IMR-90 (cell line): ENCODE results near the gene SLC25A21. TPM values are rescaled to one million over a fixed set of nuclear protein-coding genes. Genes with fewer than 3 reads are reported as not detected.

Source experiments
- ATAC-seq: fragments of 200-7000 bp; cut with Tn5 transposase; 2 replicates; pipeline ENCODE4 v1.9.1; 2020; ENCODE audit warnings: low read depth, mild to moderate bottlenecking, moderate library complexity
- BruUV-seq: library from RNA; stranded (reverse); fragments of 400-500 nt; replicated peaks from 2 replicates; lab custom pipeline; 2021; lab: Mats Ljungman, UMichigan
- CTCF ChIA-PET: fragments of 300-600 bp; formaldehyde crosslinking; extraction: SDS; loops from one replicate; lab custom pipeline; 2021; ENCODE audit warnings: antibody characterized with exemption; lab: Yijun Ruan, JAX
- POLR2A ChIA-PET: fragments of 300-600 bp; sonication (Branson Sonifier 250); formaldehyde crosslinking; loops from one replicate; lab custom pipeline; 2022; ENCODE audit warnings: antibody characterized with exemption; ENCODE audit not compliant: unreplicated experiment; lab: Charles Lee
- DNase-seq: peaks from one replicate; pipeline ENCODE4 v3.0.0; 2013
- H2AFZ ChIP-seq: replicated peaks from 2 replicates; pipeline ENCODE3; 2013; ENCODE audit warnings: low read length, mild to moderate bottlenecking; ENCODE audit not compliant: poor library complexity
- H2AK5ac ChIP-seq: 2 replicates; pipeline ENCODE4 v1.6.1; 2013; ENCODE audit warnings: low read depth, low read length, inconsistent platforms
- H2AK9ac ChIP-seq: replicated peaks from 2 replicates; pipeline ENCODE3; 2013; ENCODE audit warnings: mild to moderate bottlenecking, low read depth, low read length, moderate library complexity; ENCODE audit not compliant: poor library complexity
- H2BK120ac ChIP-seq: 2 replicates; pipeline ENCODE4 v1.6.1; 2013; ENCODE audit warnings: low read depth, low read length, inconsistent platforms
- H2BK15ac ChIP-seq: 3 replicates; pipeline ENCODE4 v1.6.1; 2013; ENCODE audit warnings: low read depth, low read length, inconsistent platforms
- H2BK20ac ChIP-seq: 2 replicates; pipeline ENCODE4 v1.6.1; 2013; ENCODE audit warnings: low read depth, mild to moderate bottlenecking, inconsistent platforms, low read length, moderate library complexity
- H2BK5ac ChIP-seq: 2 replicates; pipeline ENCODE4 v1.6.1; 2013; ENCODE audit warnings: mild to moderate bottlenecking, low read depth, low read length, inconsistent platforms; ENCODE audit not compliant: poor library complexity, severe bottlenecking
- H3K14ac ChIP-seq: replicated peaks from 2 replicates; pipeline ENCODE4 v1.6.1; 2013; ENCODE audit warnings: low read depth, low read length, inconsistent platforms
- H3K18ac ChIP-seq: 2 replicates; pipeline ENCODE4 v1.6.1; 2013; ENCODE audit warnings: low read depth, low read length, control low read depth
- H3K23ac ChIP-seq: 2 replicates; pipeline ENCODE4 v1.6.1; 2013; ENCODE audit warnings: low read depth, low read length, inconsistent platforms
- H3K27ac ChIP-seq: 2 replicates; pipeline ENCODE4 v1.5.1; 2013; ENCODE audit warnings: mild to moderate bottlenecking, control low read depth, low read length; ENCODE audit not compliant: insufficient read depth
- H3K27me3 ChIP-seq: 2 replicates; pipeline ENCODE4 v1.6.1; 2013; ENCODE audit warnings: low read length; ENCODE audit not compliant: control insufficient read depth, insufficient read depth
- H3K36me3 ChIP-seq: 2 replicates; pipeline ENCODE4 v1.6.1; 2013; ENCODE audit warnings: low read length, mixed read lengths; ENCODE audit not compliant: control insufficient read depth, insufficient read depth
- H3K4ac ChIP-seq: 2 replicates; pipeline ENCODE4 v1.6.1; 2013; ENCODE audit warnings: low read depth, low read length, inconsistent platforms
- H3K4me1 ChIP-seq: 2 replicates; pipeline ENCODE4 v1.6.1; 2013; ENCODE audit warnings: low read length, mixed read lengths; ENCODE audit not compliant: control insufficient read depth, insufficient read depth
- H3K4me2 ChIP-seq: 2 replicates; pipeline ENCODE4 v1.6.1; 2013; ENCODE audit warnings: low read depth, mild to moderate bottlenecking, control low read depth, low read length, moderate library complexity
- H3K4me3 ChIP-seq: 2 replicates; pipeline ENCODE4 v1.5.1; 2013; ENCODE audit warnings: low read depth, mild to moderate bottlenecking, control low read depth, low read length, moderate library complexity; ENCODE audit not compliant: insufficient read depth
- H3K56ac ChIP-seq: 2 replicates; pipeline ENCODE4 v1.6.1; 2013; ENCODE audit warnings: low read length, inconsistent platforms; ENCODE audit not compliant: insufficient read depth; ENCODE audit errors: extremely low read depth
- H3K79me1 ChIP-seq, 2 experiments: 2 replicates each; pipeline ENCODE4 v1.6.1; 2013; ENCODE audit warnings: low read length in 2 of 2, inconsistent platforms in 1 of 2, low read depth in 1 of 2
- H3K9ac ChIP-seq: 2 replicates; pipeline ENCODE4 v1.6.1; 2013; ENCODE audit warnings: low read depth, low read length, control low read depth
- H3K9me1 ChIP-seq: 2 replicates; pipeline ENCODE4 v1.6.1; 2013; ENCODE audit warnings: low read length, inconsistent platforms; ENCODE audit not compliant: insufficient read depth
- H3K9me3 ChIP-seq: 2 replicates; pipeline ENCODE4 v1.6.1; 2013; ENCODE audit warnings: low read length; ENCODE audit not compliant: control insufficient read depth, insufficient read depth
- H4K20me1 ChIP-seq: 2 replicates; pipeline ENCODE4 v1.6.1; 2013; ENCODE audit warnings: low read length, inconsistent platforms; ENCODE audit not compliant: insufficient read depth
- H4K5ac ChIP-seq: 2 replicates; pipeline ENCODE4 v1.6.1; 2013; ENCODE audit warnings: mild to moderate bottlenecking, low read depth, low read length, control low read depth
- H4K8ac ChIP-seq, 2 experiments: 2 replicates each; pipeline ENCODE4 v1.6.1; 2013; ENCODE audit warnings: low read depth in 2 of 2, low read length in 2 of 2, control low read depth in 1 of 2, inconsistent platforms in 1 of 2
- H4K91ac ChIP-seq: 2 replicates; pipeline ENCODE4 v1.6.1; 2013; ENCODE audit warnings: low read depth, low read length, inconsistent platforms; ENCODE audit not compliant: insufficient read depth
- CEBPB ChIP-seq: IDR thresholded peaks from 2 replicates; pipeline ENCODE4 v1.6.1; 2012; ENCODE audit warnings: low read depth, low read length, improper control_type of control experiment
- CHD1 ChIP-seq: IDR thresholded peaks from 2 replicates; pipeline ENCODE4 v1.6.1; 2012; ENCODE audit warnings: low read depth, low read length, improper control_type of control experiment
- MAZ ChIP-seq: IDR thresholded peaks from 2 replicates; pipeline ENCODE4 v1.6.1; 2012; ENCODE audit warnings: low read depth, mild to moderate bottlenecking, low read length, improper control_type of control experiment, moderate library complexity, borderline replicate concordance
- MXI1 ChIP-seq: IDR thresholded peaks from 2 replicates; pipeline ENCODE4 v1.6.1; 2012; ENCODE audit warnings: low read depth, mild to moderate bottlenecking, low read length, moderate library complexity, borderline replicate concordance
- POLR2A ChIP-seq: IDR thresholded peaks from 2 replicates; pipeline ENCODE4 v1.6.1; 2012; ENCODE audit warnings: mild to moderate bottlenecking, low read depth, low read length
- RCOR1 ChIP-seq: IDR thresholded peaks from 2 replicates; pipeline ENCODE4 v1.6.1; 2012; ENCODE audit warnings: mild to moderate bottlenecking, low read length, improper control_type of control experiment; ENCODE audit not compliant: insufficient replicate concordance
- SMC3 ChIP-seq: fragments of 150-350 bp; IDR thresholded peaks from 2 replicates; pipeline ENCODE4 v1.6.1; 2016; ENCODE audit warnings: low read depth, mild to moderate bottlenecking, antibody characterized with exemption, low read length, moderate library complexity
- WGBS, 2 experiments: methylation state at CpG; one replicate each; pipeline versions ENCODE4 v1.1.5 to v1.1.7; 2013; ENCODE audit warnings: missing lambda C conversion rate in 2 of 2; ENCODE audit not compliant: insufficient read length in 1 of 2; ENCODE audit errors: extremely low coverage in 2 of 2; 5-methylcytosine and 5-hydroxymethylcytosine counted together
- dilution Hi-C: fragments of 300-500 bp; cut with HindIII; formaldehyde crosslinking; loops from one replicate; pipeline ENCODE4 v1.14.3; 2018; ENCODE audit warnings: low sequenced_read_pairs; ENCODE audit not compliant: unreplicated experiment
- in situ Hi-C: fragments of 300-500 bp; cut with MboI; formaldehyde crosslinking; loops from 3 replicates; pipeline ENCODE4 v1.14.3; 2019; ENCODE audit warnings: low sequenced_read_pairs, inconsistent platforms, mixed read lengths
- intact Hi-C: fragments of 100-400 bp; cut with micrococcal nuclease; formaldehyde crosslinking; loops from 2 replicates; pipeline ENCODE4 v1.10.0; 2022
- polyA plus RNA-seq, 3 experiments: library from polyadenylated mRNA; depleted of rRNA; stranded (reverse); fragments of >200 nt; gene quantifications; 2 replicates each; pipeline ENCODE4 v1.2.3, GENCODE V29; 2012; ENCODE audit warnings: low replicate concordance in 1 of 3
- total RNA-seq: library from RNA; depleted of rRNA; stranded (reverse); fragments of >200 nt; gene quantifications from 2 replicates; pipeline ENCODE4 v1.2.3, GENCODE V29; 2012
- TF ChIP-seq, protein P1 (sequence below): conservative IDR thresholded peaks from 2 replicates; pipeline ENCODE4 v1.5.1; 2012; ENCODE audit warnings: mild to moderate bottlenecking, low read depth, low read length, improper control_type of control experiment
- TF ChIP-seq, protein P2 (sequence below): fragments of 150-350 bp; IDR thresholded peaks from 2 replicates; pipeline ENCODE4 v1.6.1; 2017; ENCODE audit warnings: mild to moderate bottlenecking, antibody characterized with exemption, low read length, low read depth
- TF ChIP-seq, protein P3 (sequence below): fragments of 150-350 bp; IDR thresholded peaks from 2 replicates; pipeline ENCODE4 v1.6.1; 2016; ENCODE audit warnings: low read depth, mild to moderate bottlenecking, low read length, moderate library complexity, borderline replicate concordance

The SLC25A21 gene
- total and polyA plus RNA-seq, 2 of the 4 experiments (the other 2 are of a cell fraction), result 0.62 to 0.90 TPM

DNA sequence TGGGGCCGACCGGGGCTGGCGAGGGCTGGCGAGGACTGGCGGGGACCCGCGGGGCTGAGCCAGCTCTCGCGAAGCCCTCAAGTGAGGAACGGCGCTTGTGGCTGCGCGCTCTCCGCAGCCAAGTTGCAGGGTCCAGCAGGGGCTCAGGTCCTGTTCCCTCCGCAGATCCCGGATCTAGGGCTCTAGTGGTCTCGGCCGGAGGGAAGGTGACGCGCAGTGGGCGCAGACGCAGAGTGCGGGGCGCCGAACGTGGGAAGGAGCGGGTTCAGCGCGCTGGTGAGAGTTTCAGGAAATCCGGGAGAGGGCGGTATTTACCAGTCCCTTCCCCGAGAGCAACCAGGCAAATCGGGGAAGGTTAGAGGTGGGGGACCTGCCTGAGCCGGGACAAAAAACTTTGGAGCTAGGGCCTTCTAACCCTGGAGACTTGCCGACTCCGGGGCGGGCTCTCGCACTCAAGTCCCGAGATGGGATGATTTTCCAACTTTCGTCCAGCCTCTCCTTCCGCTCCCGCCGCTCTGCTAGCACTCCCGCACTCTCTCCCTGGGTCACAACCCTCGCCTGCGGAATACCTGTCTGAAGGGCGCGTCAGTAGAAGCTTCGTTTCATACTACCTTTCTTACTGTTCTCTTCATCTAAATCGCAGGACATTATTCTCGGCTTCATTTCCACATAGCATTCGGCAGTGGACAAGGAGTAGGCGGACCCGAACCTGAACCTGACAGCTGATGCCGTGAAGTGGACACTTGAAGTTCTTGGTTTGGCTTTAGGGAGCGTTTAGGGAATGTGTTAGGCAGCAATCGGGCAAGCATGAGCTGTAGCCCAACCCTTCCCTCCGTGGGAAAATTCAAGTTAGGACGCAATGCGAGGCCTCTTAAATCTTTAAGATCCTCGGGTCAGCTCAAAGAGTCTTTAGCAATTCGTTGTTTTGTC is 524.3 kb downstream of the SLC25A21 start (continued):
- TF ChIP-seq MXI1, result no peak

DNA sequence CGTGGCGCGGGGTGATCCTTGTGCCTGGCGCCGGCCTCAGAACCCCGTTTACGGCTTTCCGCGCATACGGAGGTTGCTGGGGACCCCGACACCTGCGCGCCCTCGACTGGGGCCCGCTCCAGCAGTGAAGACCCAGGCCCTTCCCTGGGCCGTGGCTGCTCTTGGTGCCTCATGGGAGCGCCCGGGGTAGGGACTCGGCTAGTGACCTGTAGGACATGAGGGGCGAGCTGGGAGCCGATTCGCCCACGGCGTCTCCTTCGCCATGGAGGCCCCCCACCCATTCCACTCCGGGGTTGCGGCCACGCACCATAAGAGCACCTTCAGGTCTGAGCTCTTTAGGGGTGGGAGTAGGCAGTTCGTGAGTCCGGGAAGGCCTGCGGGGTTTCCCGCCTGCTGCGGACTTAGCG is 525.0 kb downstream of the SLC25A21 start:
- H3K27ac ChIP-seq, result no peak overlapping the region
- H3K36me3 ChIP-seq, result no peaks in the 10 kb centered on the region
- no peaks in the 10 kb centered on the region for H4K20me1 ChIP-seq
- H3K4me1 ChIP-seq, result 0 out of 2 replicates have a peak, but pooled peaks cover 4% of the 10 kb centered on the region
- in situ Hi-C loops (no loop called here), intact Hi-C loops (no loop called here), dilution Hi-C loops (no loop called here)
- no peak overlapping the region for H2BK15ac ChIP-seq
- H2AFZ ChIP-seq, result peak overlapping the region; percentile 87
- H4K5ac ChIP-seq, result no peak overlapping the region
- H3K23ac ChIP-seq, result no peak overlapping the region
- H2AK9ac ChIP-seq, result no peak overlapping the region
- no peak overlapping the region for H3K18ac ChIP-seq
- ATAC-seq (no peak), DNase-seq (no peak)
- H3K27me3 ChIP-seq, result peaks cover 51% of the 10 kb centered on the region
- TF ChIP-seq, protein P1, sequence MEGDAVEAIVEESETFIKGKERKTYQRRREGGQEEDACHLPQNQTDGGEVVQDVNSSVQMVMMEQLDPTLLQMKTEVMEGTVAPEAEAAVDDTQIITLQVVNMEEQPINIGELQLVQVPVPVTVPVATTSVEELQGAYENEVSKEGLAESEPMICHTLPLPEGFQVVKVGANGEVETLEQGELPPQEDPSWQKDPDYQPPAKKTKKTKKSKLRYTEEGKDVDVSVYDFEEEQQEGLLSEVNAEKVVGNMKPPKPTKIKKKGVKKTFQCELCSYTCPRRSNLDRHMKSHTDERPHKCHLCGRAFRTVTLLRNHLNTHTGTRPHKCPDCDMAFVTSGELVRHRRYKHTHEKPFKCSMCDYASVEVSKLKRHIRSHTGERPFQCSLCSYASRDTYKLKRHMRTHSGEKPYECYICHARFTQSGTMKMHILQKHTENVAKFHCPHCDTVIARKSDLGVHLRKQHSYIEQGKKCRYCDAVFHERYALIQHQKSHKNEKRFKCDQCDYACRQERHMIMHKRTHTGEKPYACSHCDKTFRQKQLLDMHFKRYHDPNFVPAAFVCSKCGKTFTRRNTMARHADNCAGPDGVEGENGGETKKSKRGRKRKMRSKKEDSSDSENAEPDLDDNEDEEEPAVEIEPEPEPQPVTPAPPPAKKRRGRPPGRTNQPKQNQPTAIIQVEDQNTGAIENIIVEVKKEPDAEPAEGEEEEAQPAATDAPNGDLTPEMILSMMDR, result no peak
- no peak for TF ChIP-seq RCOR1
- TF ChIP-seq, protein P2, sequence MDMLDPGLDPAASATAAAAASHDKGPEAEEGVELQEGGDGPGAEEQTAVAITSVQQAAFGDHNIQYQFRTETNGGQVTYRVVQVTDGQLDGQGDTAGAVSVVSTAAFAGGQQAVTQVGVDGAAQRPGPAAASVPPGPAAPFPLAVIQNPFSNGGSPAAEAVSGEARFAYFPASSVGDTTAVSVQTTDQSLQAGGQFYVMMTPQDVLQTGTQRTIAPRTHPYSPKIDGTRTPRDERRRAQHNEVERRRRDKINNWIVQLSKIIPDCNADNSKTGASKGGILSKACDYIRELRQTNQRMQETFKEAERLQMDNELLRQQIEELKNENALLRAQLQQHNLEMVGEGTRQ, result no peak
- no peak for TF ChIP-seq SMC3
- TF ChIP-seq MAZ, result no peak
- TF ChIP-seq, protein P3, sequence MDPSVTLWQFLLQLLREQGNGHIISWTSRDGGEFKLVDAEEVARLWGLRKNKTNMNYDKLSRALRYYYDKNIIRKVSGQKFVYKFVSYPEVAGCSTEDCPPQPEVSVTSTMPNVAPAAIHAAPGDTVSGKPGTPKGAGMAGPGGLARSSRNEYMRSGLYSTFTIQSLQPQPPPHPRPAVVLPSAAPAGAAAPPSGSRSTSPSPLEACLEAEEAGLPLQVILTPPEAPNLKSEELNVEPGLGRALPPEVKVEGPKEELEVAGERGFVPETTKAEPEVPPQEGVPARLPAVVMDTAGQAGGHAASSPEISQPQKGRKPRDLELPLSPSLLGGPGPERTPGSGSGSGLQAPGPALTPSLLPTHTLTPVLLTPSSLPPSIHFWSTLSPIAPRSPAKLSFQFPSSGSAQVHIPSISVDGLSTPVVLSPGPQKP, result no peak
- TF ChIP-seq POLR2A, result no peak
- TF ChIP-seq CHD1, result no peak
- TF ChIP-seq MXI1, result no peak
- no peak for TF ChIP-seq CEBPB
- H3K4me2 ChIP-seq, result peak overlapping the region; percentile 94
- no peak overlapping the region for H4K91ac ChIP-seq
- no peak overlapping the region for H3K14ac ChIP-seq
- ChIA-PET POLR2A (no interaction called here), CTCF (interaction anchor here (1.0 to 2.9 kb wide), 5 partner anchors 9 to 504 kb away, joined by 4 to 12 read pairs (median 10); no protein-coding TSS in a partner anchor)
- 1% methylated on average over 12 of the region's 34 CpGs; no CpG with 5 or more reads in 1 of the 2 experiments for WGBS, 2 experiments
- H3K4ac ChIP-seq, result no peak overlapping the region
- H3K9me3 ChIP-seq, result no peaks in the 10 kb centered on the region; the same call in 1 of the 2 replicates
- no peak overlapping the region for H4K8ac ChIP-seq
- H3K9me1 ChIP-seq, result no peaks in the 10 kb centered on the region
- H3K56ac ChIP-seq, result no peak overlapping the region
- H2BK20ac ChIP-seq, result no peak overlapping the region
- no peak overlapping the region for H3K9ac ChIP-seq
- peak overlapping the region; percentile 42; the same call in 1 of the 2 replicates for H3K4me3 ChIP-seq
- no peaks in the 10 kb centered on the region for H3K79me1 ChIP-seq
- H2BK5ac ChIP-seq, result no peak overlapping the region
- no TSS peak for BruUV-seq
- H2AK5ac ChIP-seq, result no peak overlapping the region
- no peak overlapping the region for H2BK120ac ChIP-seq
